ENCODE results near the gene SPART. TPM values are rescaled to one million over a fixed set of nuclear protein-coding genes. Genes with fewer than 3 reads are reported as not detected.

SPART gene
- total RNA-seq, 4 donors from 2014 or later, result 34.1 to 58.7 (median 48.8) TPM

GRCh38 chr13:36273431-36273830, 72.8 kb downstream of the SPART start:
- H3K4me1 ChIP-seq, result peaks cover 0 to 3% of the 10 kb centered on the region in 2 donors
- in situ Hi-C loops (cut with MboI; ENCODE audit: low sequenced_read_pairs in 4 of 4) (loop anchor here in 1 of 4 donors (10.0 kb wide), 1 partner anchor 299 kb away; no protein-coding TSS in a partner anchor), intact Hi-C loops (cut with DNase I; ENCODE audit: low total_unique reads) (no loop called here)
- no peaks in the 10 kb centered on the region for H3K36me3 ChIP-seq
- no peaks in the 10 kb centered on the region for H3K27me3 ChIP-seq
- no peak for DNase-seq
- TF ChIP-seq CTCF (IDR thresholded peaks at IDR 0.05 in 4 of 5, conservative IDR thresholded peaks at IDR 0.05 in 1 of 5), result no peak
- TF ChIP-seq POLR2A (IDR thresholded peaks at IDR 0.05), result no peak
- H3K4me3 ChIP-seq, result no peak overlapping the region
- ATAC-seq, result no peak
- no peak overlapping the region for H3K27ac ChIP-seq
- no peaks in the 10 kb centered on the region for H3K9me3 ChIP-seq

- intact Hi-C loops (cut with DNase I; ENCODE audit: low total_unique reads), result no loop called here
- TF ChIP-seq CTCF (IDR thresholded peaks at IDR 0.05 in 4 of 5, conservative IDR thresholded peaks at IDR 0.05 in 1 of 5), result no peak
- no peak for TF ChIP-seq POLR2A (IDR thresholded peaks at IDR 0.05)
These were observed 84.2 kb downstream of the SPART start for GRCh38 chr13:36261976-36262375.

GRCh38 chr13:36261011-36261410, 85.2 kb downstream of the SPART start:
- no peak for ATAC-seq
- Histone ChIP-seq H3K27ac (no peak overlapping the region), H3K9me3 (no peaks in the 10 kb centered on the region), H3K4me1 (no peaks in the 10 kb centered on the region), H3K4me3 (no peak overlapping the region), H3K27me3 (no peaks in the 10 kb centered on the region), H3K36me3 (no peaks in the 10 kb centered on the region)
- DNase-seq, result no peak
- TF ChIP-seq CTCF (IDR thresholded peaks at IDR 0.05 in 4 of 5, conservative IDR thresholded peaks at IDR 0.05 in 1 of 5), result no peak
- TF ChIP-seq POLR2A (IDR thresholded peaks at IDR 0.05), result no peak
- intact Hi-C loops (cut with DNase I; ENCODE audit: low total_unique reads) (no loop called here), in situ Hi-C loops (cut with MboI; ENCODE audit: low sequenced_read_pairs in 4 of 4) (no loop called here)

More at GRCh38 chr13:36261976-36262375, 84.2 kb downstream of the SPART start:
- H3K27ac ChIP-seq, result no peak overlapping the region
- DNase-seq, result peak; percentile 7 to 28
- H3K4me1 ChIP-seq, result no peaks in the 10 kb centered on the region
- no peaks in the 10 kb centered on the region for H3K36me3 ChIP-seq
- no peak overlapping the region for H3K4me3 ChIP-seq
- in situ Hi-C loops (cut with MboI; ENCODE audit: low sequenced_read_pairs in 4 of 4), result no loop called here
- no peaks in the 10 kb centered on the region for H3K27me3 ChIP-seq
- peak; percentile 62 to 72 for ATAC-seq
- no peaks in the 10 kb centered on the region for H3K9me3 ChIP-seq

GRCh38 chr13:36259361-36260137, 86.6 kb downstream of the SPART start:
- H3K27me3 ChIP-seq, result no peaks in the 10 kb centered on the region
- H3K36me3 ChIP-seq, result no peaks in the 10 kb centered on the region
- DNase-seq, result no peak
- no peaks in the 10 kb centered on the region for H3K9me3 ChIP-seq
- intact Hi-C loops (cut with DNase I; ENCODE audit: low total_unique reads) (no loop called here), in situ Hi-C loops (cut with MboI; ENCODE audit: low sequenced_read_pairs in 4 of 4) (no loop called here)
- no peaks in the 10 kb centered on the region for H3K4me1 ChIP-seq
- TF ChIP-seq CTCF (IDR thresholded peaks at IDR 0.05 in 4 of 5, conservative IDR thresholded peaks at IDR 0.05 in 1 of 5) (no peak), POLR2A (IDR thresholded peaks at IDR 0.05) (no peak)
- H3K27ac ChIP-seq, result no peak overlapping the region
- H3K4me3 ChIP-seq, result no peak overlapping the region
- no peak for ATAC-seq
